ENCODE measurements around the gene VEPH1. TPM values are rescaled to one million over a fixed set of nuclear protein-coding genes. Genes with fewer than 3 reads are reported as not detected.

The VEPH1 gene
- total RNA-seq, 1 experiment from 2014 or later = 27.3 TPM

GRCh38 chr3:157416347-157417087, 86.7 kb downstream of the VEPH1 start:
- no peak for DNase-seq
- intact Hi-C loops (cut with micrococcal nuclease) = no loop called here

GRCh38 chr3:157414861-157415260, 88.4 kb downstream of the VEPH1 start:
- no peak overlapping the region for H2AFZ ChIP-seq (ENCODE audit: low read length)
- POLR2A ChIA-PET (ENCODE audit: unreplicated experiment) = no interaction called here
- intact Hi-C loops (cut with micrococcal nuclease) = no loop called here
- no peaks in the 10 kb centered on the region for H3K27me3 ChIP-seq (ENCODE audit: low read length)
- H3K9ac ChIP-seq (ENCODE audit: low read length) = no peak overlapping the region
- H3K9me2 ChIP-seq (replicated peaks; ENCODE audit: low read length) = no peaks in the 10 kb centered on the region
- H4K20me1 ChIP-seq (ENCODE audit: low read length) = no peaks in the 10 kb centered on the region
- no peak for TF ChIP-seq EZH2 (IDR thresholded peaks at IDR 0.05; ENCODE audit: low read length, unreplicated experiment)
- no peak for TF ChIP-seq EZH2phosphoT487 (IDR thresholded peaks at IDR 0.05; ENCODE audit: borderline replicate concordance, low read length)
- no peak for TF ChIP-seq CTCF (conservative IDR thresholded peaks at IDR 0.05; ENCODE audit: low read depth, low read length)
- no peak overlapping the region for H3K4me2 ChIP-seq (ENCODE audit: low read length)
- no peaks in the 10 kb centered on the region for H3K9me3 ChIP-seq (ENCODE audit: low read length)
- ATAC-seq = no peak
- no peak overlapping the region for H3K27ac ChIP-seq (ENCODE audit: low read length)
- H3K36me3 ChIP-seq (ENCODE audit: low read depth, low read length) = no peaks in the 10 kb centered on the region
- H3K4me3 ChIP-seq (ENCODE audit: low read length) = no peak overlapping the region
- BruUV-seq (replicated peaks) = no TSS peak
- no peaks in the 10 kb centered on the region for H3F3A ChIP-seq (ENCODE audit: low read length, unreplicated experiment)
- DNase-seq = no peak
- no peaks in the 10 kb centered on the region for H3K79me2 ChIP-seq (ENCODE audit: low read length)
- CTCF ChIA-PET = no interaction called here
- peaks cover 16% of the 10 kb centered on the region for H3K4me1 ChIP-seq (ENCODE audit: insufficient read depth, low read length)

More at GRCh38 chr3:157416347-157417087, 86.7 kb downstream of the VEPH1 start:
- Histone ChIP-seq H4K20me1 (ENCODE audit: low read length) (no peaks in the 10 kb centered on the region), H3K4me1 (ENCODE audit: insufficient read depth, low read length) (peaks cover 16% of the 10 kb centered on the region), H3K4me3 (ENCODE audit: low read length) (no peak overlapping the region), H3K27ac (ENCODE audit: low read length) (no peak overlapping the region), H3K4me2 (ENCODE audit: low read length) (no peak overlapping the region), H3K79me2 (ENCODE audit: low read length) (no peaks in the 10 kb centered on the region), H2AFZ (ENCODE audit: low read length) (no peak overlapping the region), H3F3A (ENCODE audit: low read length, unreplicated experiment) (no peaks in the 10 kb centered on the region), H3K9ac (ENCODE audit: low read length) (no peak overlapping the region), H3K36me3 (ENCODE audit: low read depth, low read length) (no peaks in the 10 kb centered on the region), H3K9me2 (replicated peaks; ENCODE audit: low read length) (no peaks in the 10 kb centered on the region), H3K27me3 (ENCODE audit: low read length) (no peaks in the 10 kb centered on the region), H3K9me3 (ENCODE audit: low read length) (no peaks in the 10 kb centered on the region)
- BruUV-seq (replicated peaks) = no TSS peak
- TF ChIP-seq EZH2 (IDR thresholded peaks at IDR 0.05; ENCODE audit: low read length, unreplicated experiment) = no peak
- no peak for TF ChIP-seq EZH2phosphoT487 (IDR thresholded peaks at IDR 0.05; ENCODE audit: borderline replicate concordance, low read length)
- TF ChIP-seq CTCF (conservative IDR thresholded peaks at IDR 0.05; ENCODE audit: low read depth, low read length) = no peak
- ATAC-seq = no peak
- ChIA-PET CTCF (interaction anchor here (0.6 kb wide), 1 partner anchor 57 kb away, joined by 4 read pairs; no protein-coding TSS in a partner anchor), POLR2A (ENCODE audit: unreplicated experiment) (no interaction called here)

GRCh38 chr3:157412323-157412855, 90.8 kb downstream of the VEPH1 start:
- Histone ChIP-seq H3K4me1 (ENCODE audit: insufficient read depth, low read length) (peaks cover 14% of the 10 kb centered on the region), H2AFZ (ENCODE audit: low read length) (no peak overlapping the region), H3K79me2 (ENCODE audit: low read length) (no peaks in the 10 kb centered on the region), H4K20me1 (ENCODE audit: low read length) (no peaks in the 10 kb centered on the region), H3K36me3 (ENCODE audit: low read depth, low read length) (no peaks in the 10 kb centered on the region), H3K9me3 (ENCODE audit: low read length) (no peaks in the 10 kb centered on the region), H3K4me3 (ENCODE audit: low read length) (no peak overlapping the region), H3F3A (ENCODE audit: low read length, unreplicated experiment) (no peaks in the 10 kb centered on the region), H3K4me2 (ENCODE audit: low read length) (no peak overlapping the region), H3K9ac (ENCODE audit: low read length) (no peak overlapping the region), H3K27ac (ENCODE audit: low read length) (no peak overlapping the region), H3K9me2 (replicated peaks; ENCODE audit: low read length) (no peaks in the 10 kb centered on the region), H3K27me3 (ENCODE audit: low read length) (no peaks in the 10 kb centered on the region)
- ATAC-seq (no peak), DNase-seq (no peak)
- no peak for TF ChIP-seq EZH2 (IDR thresholded peaks at IDR 0.05; ENCODE audit: low read length, unreplicated experiment)
- TF ChIP-seq EZH2phosphoT487 (IDR thresholded peaks at IDR 0.05; ENCODE audit: borderline replicate concordance, low read length) = no peak
- no peak for TF ChIP-seq CTCF (conservative IDR thresholded peaks at IDR 0.05; ENCODE audit: low read depth, low read length)
- intact Hi-C loops (cut with micrococcal nuclease) = no loop called here
- no TSS peak for BruUV-seq (replicated peaks)
- ChIA-PET POLR2A (ENCODE audit: unreplicated experiment) (no interaction called here), CTCF (no interaction called here)

All from PC-3 (cell line).